ENCODE data around the gene ALG3.

Gene ALG3

DNA sequence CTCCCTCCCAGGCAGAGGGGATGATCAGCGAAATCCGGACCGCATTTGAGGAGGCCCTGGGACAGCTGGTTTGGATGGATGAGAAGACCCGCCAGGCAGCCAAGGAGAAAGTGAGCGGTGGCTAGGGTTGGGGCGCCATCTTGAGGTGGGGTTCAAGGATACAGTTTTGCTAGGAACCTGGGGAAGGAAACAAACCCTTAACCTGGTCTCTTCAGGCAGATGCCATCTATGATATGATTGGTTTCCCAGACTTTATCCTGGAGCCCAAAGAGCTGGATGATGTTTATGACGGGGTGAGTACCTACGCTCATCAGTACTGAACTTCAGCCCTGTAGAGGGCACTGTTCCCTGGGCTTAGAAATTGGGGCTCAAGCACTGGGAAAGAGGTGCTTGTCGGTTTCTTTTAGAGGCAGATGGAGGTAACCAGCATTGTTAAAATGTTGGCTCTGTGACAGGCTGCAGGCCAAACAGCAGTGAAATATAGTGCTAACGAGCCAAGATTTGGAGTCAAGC is 40.7 kb upstream of the ALG3 start:
- TF ChIP-seq, protein P1, sequence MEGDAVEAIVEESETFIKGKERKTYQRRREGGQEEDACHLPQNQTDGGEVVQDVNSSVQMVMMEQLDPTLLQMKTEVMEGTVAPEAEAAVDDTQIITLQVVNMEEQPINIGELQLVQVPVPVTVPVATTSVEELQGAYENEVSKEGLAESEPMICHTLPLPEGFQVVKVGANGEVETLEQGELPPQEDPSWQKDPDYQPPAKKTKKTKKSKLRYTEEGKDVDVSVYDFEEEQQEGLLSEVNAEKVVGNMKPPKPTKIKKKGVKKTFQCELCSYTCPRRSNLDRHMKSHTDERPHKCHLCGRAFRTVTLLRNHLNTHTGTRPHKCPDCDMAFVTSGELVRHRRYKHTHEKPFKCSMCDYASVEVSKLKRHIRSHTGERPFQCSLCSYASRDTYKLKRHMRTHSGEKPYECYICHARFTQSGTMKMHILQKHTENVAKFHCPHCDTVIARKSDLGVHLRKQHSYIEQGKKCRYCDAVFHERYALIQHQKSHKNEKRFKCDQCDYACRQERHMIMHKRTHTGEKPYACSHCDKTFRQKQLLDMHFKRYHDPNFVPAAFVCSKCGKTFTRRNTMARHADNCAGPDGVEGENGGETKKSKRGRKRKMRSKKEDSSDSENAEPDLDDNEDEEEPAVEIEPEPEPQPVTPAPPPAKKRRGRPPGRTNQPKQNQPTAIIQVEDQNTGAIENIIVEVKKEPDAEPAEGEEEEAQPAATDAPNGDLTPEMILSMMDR (IDR thresholded peaks at IDR 0.05; ENCODE audit: low read depth, low read length), result peak; percentile 69
- peak; percentile 60 to 64 for DNase-seq (ENCODE audit: low read depth in 2 of 2)
- H3K4me3 ChIP-seq (replicated peaks in 1 of 2; ENCODE audit: low read depth in 2 of 2, low read length in 2 of 2), result no peak overlapping the region

DNA sequence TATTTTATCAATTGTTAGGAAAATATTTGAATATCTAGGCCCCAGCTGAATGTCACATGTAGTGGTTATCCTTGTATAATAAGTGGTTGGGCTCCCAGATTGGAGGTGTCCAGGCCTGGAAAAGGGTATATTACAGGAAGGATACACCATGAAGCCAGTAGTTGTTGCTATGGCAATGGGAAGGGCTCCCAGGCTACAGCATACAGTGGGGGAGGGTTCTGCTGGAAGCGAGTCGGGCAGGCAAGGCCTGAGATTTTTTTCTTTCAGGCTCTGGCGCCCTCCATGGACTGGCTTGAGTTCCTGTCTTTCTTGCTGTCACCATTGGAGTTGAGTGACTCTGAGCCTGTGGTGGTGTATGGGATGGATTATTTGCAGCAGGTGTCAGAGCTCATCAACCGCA is 35.9 kb upstream of the ALG3 start:
- DNase-seq (ENCODE audit: low read depth in 2 of 2), result peak; percentile 79 to 92
- H3K4me3 ChIP-seq (replicated peaks in 1 of 2; ENCODE audit: low read depth in 2 of 2, low read length in 2 of 2), result no peak overlapping the region
- TF ChIP-seq, protein P1 (IDR thresholded peaks at IDR 0.05; ENCODE audit: low read depth, low read length), result peak; percentile 49

DNA sequence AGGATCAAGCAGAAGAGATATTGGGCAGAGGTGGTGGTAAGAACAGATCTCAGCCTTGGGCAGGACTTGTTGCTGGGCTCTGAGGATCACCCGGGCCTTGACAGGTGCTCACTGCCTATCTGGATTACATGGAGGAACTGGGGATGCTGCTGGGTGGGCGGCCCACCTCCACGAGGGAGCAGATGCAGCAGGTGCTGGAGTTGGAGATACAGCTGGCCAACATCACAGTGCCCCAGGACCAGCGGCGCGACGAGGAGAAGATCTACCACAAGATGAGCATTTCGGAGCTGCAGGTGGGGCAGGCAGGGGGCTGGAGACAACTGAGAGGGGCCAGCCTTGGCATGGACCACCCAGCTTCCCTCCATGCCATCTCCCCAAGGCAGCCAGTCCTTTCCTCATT is 34.9 kb upstream of the ALG3 start:
- H3K4me3 ChIP-seq (replicated peaks in 1 of 2; ENCODE audit: low read depth in 2 of 2, low read length in 2 of 2), result no peak overlapping the region
- DNase-seq (ENCODE audit: low read depth in 2 of 2), result no peak
- TF ChIP-seq, protein P1 (IDR thresholded peaks at IDR 0.05; ENCODE audit: low read depth, low read length), result no peak

DNA sequence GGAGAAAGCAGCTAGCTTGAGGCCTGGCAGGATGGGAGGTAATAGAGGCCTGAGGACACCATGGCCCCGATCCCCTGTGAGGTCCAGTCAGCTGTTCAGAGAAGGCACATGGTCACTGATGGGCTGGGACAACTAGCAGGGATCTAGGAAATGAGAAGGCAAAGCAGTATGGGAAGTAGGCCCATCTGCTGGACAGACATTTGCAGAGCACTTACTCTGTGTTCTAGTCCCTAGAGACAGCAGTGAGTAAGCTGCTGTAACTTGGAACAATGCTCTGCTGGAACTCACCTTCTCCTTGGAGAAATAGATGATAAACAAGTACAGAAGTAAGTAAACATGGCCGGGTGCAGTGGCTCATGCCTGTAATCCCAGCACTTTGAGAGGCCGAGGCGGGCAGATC is 34.2 kb upstream of the ALG3 start:
- H3K4me3 ChIP-seq (replicated peaks in 1 of 2; ENCODE audit: low read depth in 2 of 2, low read length in 2 of 2), result no peak overlapping the region
- TF ChIP-seq, protein P1 (IDR thresholded peaks at IDR 0.05; ENCODE audit: low read depth, low read length), result no peak
- peak in 1 of 2 donors; percentile 54 for DNase-seq (ENCODE audit: low read depth in 2 of 2)

DNA sequence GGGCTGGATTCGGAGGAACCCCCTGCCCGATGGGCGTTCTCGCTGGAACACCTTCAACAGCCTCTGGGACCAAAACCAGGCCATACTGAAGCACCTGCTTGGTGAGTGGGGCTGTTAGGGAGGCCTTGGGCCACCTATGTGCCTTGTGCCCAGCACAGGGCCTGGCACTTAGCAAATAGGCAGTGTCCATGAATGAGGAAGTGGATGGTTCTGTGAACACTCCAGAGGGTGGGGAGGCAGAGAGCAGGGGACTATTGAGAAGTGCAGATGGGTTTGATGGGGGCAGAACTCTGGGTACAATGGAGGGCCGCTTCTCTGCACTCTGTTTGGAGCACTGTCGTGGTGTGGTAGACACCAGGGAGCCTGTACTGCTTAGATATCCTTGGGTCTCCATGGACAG is 28.6 kb upstream of the ALG3 start:
- no peak overlapping the region for H3K4me3 ChIP-seq (replicated peaks in 1 of 2; ENCODE audit: low read depth in 2 of 2, low read length in 2 of 2)
- DNase-seq (ENCODE audit: low read depth in 2 of 2), result no peak
- TF ChIP-seq, protein P1 (IDR thresholded peaks at IDR 0.05; ENCODE audit: low read depth, low read length), result no peak

DNA sequence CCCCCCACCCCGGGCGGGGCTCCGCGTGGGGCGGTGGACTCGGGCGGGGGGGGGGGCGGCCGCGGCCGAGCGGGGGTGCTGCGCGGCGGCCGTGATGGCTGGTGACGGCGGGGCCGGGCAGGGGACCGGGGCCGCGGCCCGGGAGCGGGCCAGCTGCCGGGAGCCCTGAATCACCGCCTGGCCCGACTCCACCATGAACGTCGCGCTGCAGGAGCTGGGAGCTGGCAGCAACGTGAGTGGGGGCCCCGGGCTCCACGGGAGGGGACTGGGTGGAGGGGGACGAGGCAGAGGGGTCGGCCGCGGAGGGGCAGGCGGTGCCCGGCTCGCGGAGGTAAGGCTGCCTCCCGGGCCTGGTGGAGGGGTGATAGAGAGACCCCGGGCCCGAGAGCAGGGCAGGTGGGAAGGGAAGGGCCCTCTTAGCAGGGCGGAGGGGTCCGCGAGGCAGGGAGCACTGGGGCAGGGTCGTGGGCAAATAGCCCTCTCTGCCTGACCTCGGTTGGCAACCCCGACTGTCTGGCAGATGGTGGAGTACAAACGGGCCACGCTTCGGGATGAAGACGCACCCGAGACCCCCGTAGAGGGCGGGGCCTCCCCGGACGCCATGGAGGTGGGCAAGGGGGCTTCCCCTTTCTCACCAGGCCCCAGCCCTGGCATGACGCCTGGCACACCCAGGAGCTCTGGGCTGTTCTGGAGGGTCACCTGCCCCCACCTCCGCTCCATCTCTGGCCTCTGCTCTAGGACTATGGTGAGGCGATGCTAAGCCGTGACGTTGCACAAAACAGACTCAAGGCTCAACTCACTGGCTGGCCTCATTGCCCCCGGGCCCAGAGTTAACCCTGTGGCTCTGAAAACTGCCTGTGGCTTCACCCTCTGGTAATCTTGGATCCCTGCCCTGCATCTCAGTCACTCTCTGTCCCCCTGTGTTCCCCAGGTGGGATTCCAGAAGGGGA is 27.5 kb upstream of the ALG3 start, which contains the start of gene ECE2:
TSS of gene ECE2 (plus strand) at position 62 of the 950 bp plus-strand sequence. CDS start at position 194, 132 bp downstream.
- H3K4me3 ChIP-seq (replicated peaks in 1 of 2; ENCODE audit: low read depth in 2 of 2, low read length in 2 of 2), result no peak within 1 kb of the TSS
- peak in 1 of 2 donors; percentile 25 for DNase-seq (ENCODE audit: low read depth in 2 of 2)
- TF ChIP-seq, protein P1 (IDR thresholded peaks at IDR 0.05; ENCODE audit: low read depth, low read length), result no peak

Data from cardiac fibroblast (primary cell).